PFSK-1 (cell line): ENCODE data around the gene TEX51.

Experiments
- FOXP2 ChIP-seq: optimal IDR thresholded peaks from 2 replicates; pipeline ENCODE3; 2011; ENCODE audit warnings: borderline replicate concordance, control low read depth, inconsistent platforms; ENCODE audit not compliant: insufficient read depth; ENCODE audit errors: extremely low read length, extremely low read depth
- POLR2AphosphoS5 ChIP-seq: IDR thresholded peaks from 2 replicates; pipeline ENCODE4 v1.6.1; 2012; ENCODE audit warnings: low read depth, mild to moderate bottlenecking, control low read depth, low read length, moderate library complexity
- SIN3A ChIP-seq: IDR thresholded peaks from 2 replicates; pipeline ENCODE4 v1.6.1; 2012; ENCODE audit warnings: mild to moderate bottlenecking, low read length, moderate library complexity, borderline replicate concordance; ENCODE audit not compliant: insufficient read depth
- TAF1 ChIP-seq: IDR thresholded peaks from 2 replicates; pipeline ENCODE4 v1.6.1; 2012; ENCODE audit warnings: low read length, control low read depth, borderline replicate concordance; ENCODE audit not compliant: insufficient read depth
- TF ChIP-seq, protein P1 (sequence below), 2 experiments: IDR thresholded peaks; 2 replicates each; pipeline versions ENCODE4 v1.6.1 to v1.8.0; 2011 to 2012; ENCODE audit warnings: low read depth in 2 of 2, low read length in 2 of 2, control low read depth in 1 of 2, inconsistent platforms in 1 of 2, mild to moderate bottlenecking in 1 of 2, moderate library complexity in 1 of 2; ENCODE audit not compliant: insufficient read depth in 1 of 2

TEX51 gene

GRCh38 chr2:126945118-126945517, 46.4 kb downstream of the TEX51 start:
- no peak for TF ChIP-seq FOXP2
- TF ChIP-seq POLR2AphosphoS5: no peak
- no peak for TF ChIP-seq TAF1
- TF ChIP-seq, protein P1, sequence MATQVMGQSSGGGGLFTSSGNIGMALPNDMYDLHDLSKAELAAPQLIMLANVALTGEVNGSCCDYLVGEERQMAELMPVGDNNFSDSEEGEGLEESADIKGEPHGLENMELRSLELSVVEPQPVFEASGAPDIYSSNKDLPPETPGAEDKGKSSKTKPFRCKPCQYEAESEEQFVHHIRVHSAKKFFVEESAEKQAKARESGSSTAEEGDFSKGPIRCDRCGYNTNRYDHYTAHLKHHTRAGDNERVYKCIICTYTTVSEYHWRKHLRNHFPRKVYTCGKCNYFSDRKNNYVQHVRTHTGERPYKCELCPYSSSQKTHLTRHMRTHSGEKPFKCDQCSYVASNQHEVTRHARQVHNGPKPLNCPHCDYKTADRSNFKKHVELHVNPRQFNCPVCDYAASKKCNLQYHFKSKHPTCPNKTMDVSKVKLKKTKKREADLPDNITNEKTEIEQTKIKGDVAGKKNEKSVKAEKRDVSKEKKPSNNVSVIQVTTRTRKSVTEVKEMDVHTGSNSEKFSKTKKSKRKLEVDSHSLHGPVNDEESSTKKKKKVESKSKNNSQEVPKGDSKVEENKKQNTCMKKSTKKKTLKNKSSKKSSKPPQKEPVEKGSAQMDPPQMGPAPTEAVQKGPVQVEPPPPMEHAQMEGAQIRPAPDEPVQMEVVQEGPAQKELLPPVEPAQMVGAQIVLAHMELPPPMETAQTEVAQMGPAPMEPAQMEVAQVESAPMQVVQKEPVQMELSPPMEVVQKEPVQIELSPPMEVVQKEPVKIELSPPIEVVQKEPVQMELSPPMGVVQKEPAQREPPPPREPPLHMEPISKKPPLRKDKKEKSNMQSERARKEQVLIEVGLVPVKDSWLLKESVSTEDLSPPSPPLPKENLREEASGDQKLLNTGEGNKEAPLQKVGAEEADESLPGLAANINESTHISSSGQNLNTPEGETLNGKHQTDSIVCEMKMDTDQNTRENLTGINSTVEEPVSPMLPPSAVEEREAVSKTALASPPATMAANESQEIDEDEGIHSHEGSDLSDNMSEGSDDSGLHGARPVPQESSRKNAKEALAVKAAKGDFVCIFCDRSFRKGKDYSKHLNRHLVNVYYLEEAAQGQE (IDR thresholded peaks at IDR 0.05; ENCODE audit: insufficient read depth in 1 of 2, low read depth in 2 of 2, low read length in 2 of 2): no peak
- no peak for TF ChIP-seq SIN3A

GRCh38 chr2:126946318-126947102, 47.8 kb downstream of the TEX51 start:
- TF ChIP-seq FOXP2 (no peak), SIN3A (no peak), TAF1 (no peak), POLR2AphosphoS5 (no peak)
- TF ChIP-seq, protein P1 (IDR thresholded peaks at IDR 0.05; ENCODE audit: insufficient read depth in 1 of 2, low read depth in 2 of 2, low read length in 2 of 2): no peak

GRCh38 chr2:126947103-126947429, 48.4 kb downstream of the TEX51 start:
- TF ChIP-seq, protein P1 (IDR thresholded peaks at IDR 0.05; ENCODE audit: insufficient read depth in 1 of 2, low read depth in 2 of 2, low read length in 2 of 2): no peak
- no peak for TF ChIP-seq POLR2AphosphoS5
- no peak for TF ChIP-seq TAF1
- TF ChIP-seq FOXP2: no peak

DNA sequence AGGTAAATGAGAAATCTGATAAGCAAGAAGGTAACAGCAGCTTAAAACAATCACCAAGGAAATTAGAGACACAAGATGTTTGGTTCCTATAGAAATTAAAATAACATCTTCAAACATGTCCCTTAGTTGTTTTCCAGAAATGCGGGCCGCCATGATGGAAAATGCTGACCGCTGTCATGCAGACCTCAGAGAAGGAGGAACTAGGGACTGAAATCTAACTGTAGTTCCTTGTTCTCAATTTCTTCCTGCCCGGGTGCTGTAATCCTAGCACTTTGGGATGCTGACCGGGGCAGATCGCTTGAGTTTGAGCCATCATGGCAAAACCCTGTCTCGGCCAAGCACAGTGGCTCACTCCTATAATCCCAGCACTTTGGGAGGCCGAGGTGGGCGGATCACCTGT, 51.1 kb downstream of the TEX51 start:
- TF ChIP-seq, protein P1 (IDR thresholded peaks at IDR 0.05; ENCODE audit: insufficient read depth in 1 of 2, low read depth in 2 of 2, low read length in 2 of 2): no peak
- TF ChIP-seq SIN3A (no peak), POLR2AphosphoS5 (no peak), TAF1 (no peak), FOXP2 (no peak)

- TF ChIP-seq POLR2AphosphoS5: no peak
- TF ChIP-seq FOXP2: no peak
- TF ChIP-seq SIN3A: no peak
- TF ChIP-seq, protein P1 (IDR thresholded peaks at IDR 0.05; ENCODE audit: insufficient read depth in 1 of 2, low read depth in 2 of 2, low read length in 2 of 2): no peak
- no peak for TF ChIP-seq TAF1
Observed at GRCh38 chr2:126950504-126950903, 51.8 kb downstream of the TEX51 start.
